PC-3 (cell line): Measurements from ENCODE around the gene USP53. TPM values are rescaled to one million over a fixed set of nuclear protein-coding genes. Genes with fewer than 3 reads are reported as not detected.

ENCODE experiments used
- ATAC-seq: fragments of 200-7000 bp; cut with Tn5 transposase; 2 replicates; pipeline ENCODE4 v1.9.1; 2020; ENCODE audit warnings: mild to moderate bottlenecking, moderate library complexity
- BruUV-seq: library from RNA; stranded (reverse); fragments of 400-500 nt; replicated peaks from 2 replicates; lab custom pipeline; 2021; lab: Mats Ljungman, UMichigan
- CTCF ChIA-PET: fragments of 300-600 bp; sonication (Branson Sonifier 250); formaldehyde crosslinking; loops from one replicate; lab custom pipeline; 2022; ENCODE audit warnings: antibody characterized with exemption; lab: Charles Lee
- POLR2A ChIA-PET: fragments of 300-600 bp; sonication (Branson Sonifier 250); formaldehyde crosslinking; loops from one replicate; lab custom pipeline; 2022; ENCODE audit warnings: antibody characterized with exemption; ENCODE audit not compliant: unreplicated experiment; lab: Charles Lee
- DNase-seq: peaks from one replicate; pipeline ENCODE4 v3.0.0-alpha.2; 2015
- H2AFZ ChIP-seq: fragments of 300-600 bp; sonication (generic); 2 replicates; pipeline ENCODE4 v1.6.0; 2016; ENCODE audit warnings: antibody characterized with exemption, low read length
- H3F3A ChIP-seq: fragments of 300-600 bp; sonication (generic); one replicate; pipeline ENCODE4 v1.6.0; 2017; ENCODE audit warnings: antibody characterized with exemption, low read length, control low read depth, mild to moderate bottlenecking; ENCODE audit not compliant: unreplicated experiment
- H3K27ac ChIP-seq: fragments of 300-600 bp; sonication (generic); 2 replicates; pipeline ENCODE4 v1.5.1; 2016; ENCODE audit warnings: mild to moderate bottlenecking, low read length
- H3K27me3 ChIP-seq: fragments of 300-600 bp; sonication (generic); 2 replicates; pipeline ENCODE4 v1.6.1; 2016; ENCODE audit warnings: low read length, mixed read lengths
- H3K36me3 ChIP-seq: fragments of 300-600 bp; sonication (generic); 2 replicates; pipeline ENCODE4 v1.6.1; 2016; ENCODE audit warnings: low read depth, mixed run types, low read length, mixed read lengths
- H3K4me1 ChIP-seq: fragments of 300-600 bp; sonication (generic); 2 replicates; pipeline ENCODE4 v1.5.1; 2016; ENCODE audit warnings: low read length; ENCODE audit not compliant: insufficient read depth
- H3K4me2 ChIP-seq: fragments of 300-600 bp; sonication (generic); 2 replicates; pipeline ENCODE4 v1.6.0; 2016; ENCODE audit warnings: low read length
- H3K4me3 ChIP-seq: fragments of 300-600 bp; sonication (generic); 2 replicates; pipeline ENCODE4 v1.5.1; 2016; ENCODE audit warnings: mild to moderate bottlenecking, low read length, mixed read lengths
- H3K79me2 ChIP-seq: fragments of 300-600 bp; sonication (generic); 2 replicates; pipeline ENCODE4 v1.6.1; 2017; ENCODE audit warnings: low read length, mixed read lengths
- H3K9ac ChIP-seq: fragments of 300-600 bp; sonication (generic); 2 replicates; pipeline ENCODE4 v1.6.0; 2016; ENCODE audit warnings: mild to moderate bottlenecking, low read length
- H3K9me2 ChIP-seq: fragments of 300-600 bp; sonication (generic); replicated peaks from 2 replicates; pipeline ENCODE4 v1.6.1; 2016; ENCODE audit warnings: mixed run types, low read length, mixed read lengths
- H3K9me3 ChIP-seq: fragments of 300-600 bp; sonication (generic); 2 replicates; pipeline ENCODE4 v1.6.1; 2016; ENCODE audit warnings: low read length, mixed read lengths
- H4K20me1 ChIP-seq: fragments of 300-600 bp; sonication (generic); 2 replicates; pipeline ENCODE4 v1.6.1; 2016; ENCODE audit warnings: low read length, mixed read lengths
- EZH2 ChIP-seq: fragments of 300-600 bp; sonication (generic); IDR thresholded peaks from one replicate; pipeline ENCODE4 v1.6.1; 2017; ENCODE audit warnings: antibody characterized with exemption, mild to moderate bottlenecking, low read length; ENCODE audit not compliant: unreplicated experiment
- EZH2phosphoT487 ChIP-seq: fragments of 300-600 bp; sonication (generic); IDR thresholded peaks from 2 replicates; pipeline ENCODE4 v1.6.1; 2018; ENCODE audit warnings: mild to moderate bottlenecking, antibody characterized with exemption, low read length, borderline replicate concordance
- intact Hi-C: fragments of 100-400 bp; cut with micrococcal nuclease; formaldehyde crosslinking; loops from 2 replicates; pipeline ENCODE4 v1.9.0; 2023
- total RNA-seq: library from RNA; depleted of rRNA; stranded (reverse); fragments of >200 nt; gene quantifications from 2 replicates; pipeline ENCODE4 v1.2.3, GENCODE V29; 2014
- TF ChIP-seq, protein P1 (sequence below): fragments of 300-600 bp; sonication (generic); conservative IDR thresholded peaks from 2 replicates; pipeline ENCODE4 v1.5.1; 2017; ENCODE audit warnings: antibody characterized with exemption, low read depth, mild to moderate bottlenecking, low read length

Gene USP53
- total RNA-seq, 1 experiment from 2014 or later: 8.7 TPM

DNA sequence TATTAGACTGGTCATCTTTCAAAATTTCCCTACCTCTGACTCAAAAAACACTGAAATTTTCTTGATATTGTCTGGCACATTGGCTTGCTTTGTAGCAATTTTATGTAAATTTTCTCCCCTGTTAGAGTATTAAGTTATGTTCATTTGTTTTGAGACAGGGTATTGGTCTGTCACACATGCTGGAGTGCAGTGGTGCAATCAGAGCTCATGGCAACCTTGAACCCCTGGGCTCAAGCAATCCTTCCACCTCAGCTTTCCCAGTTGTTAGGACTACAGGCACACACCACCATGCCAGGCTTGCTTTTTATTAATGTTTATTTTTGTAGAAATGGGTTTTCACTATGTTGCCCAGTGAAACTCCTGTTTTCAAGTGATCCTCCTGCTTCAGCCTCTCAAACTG, 91.9 kb downstream of the USP53 start:
- no TSS peak for BruUV-seq
- ATAC-seq: no peak
- intact Hi-C loops: loop anchor here (5.0 kb wide), 1 partner anchor 317 kb away; no protein-coding TSS in a partner anchor

DNA sequence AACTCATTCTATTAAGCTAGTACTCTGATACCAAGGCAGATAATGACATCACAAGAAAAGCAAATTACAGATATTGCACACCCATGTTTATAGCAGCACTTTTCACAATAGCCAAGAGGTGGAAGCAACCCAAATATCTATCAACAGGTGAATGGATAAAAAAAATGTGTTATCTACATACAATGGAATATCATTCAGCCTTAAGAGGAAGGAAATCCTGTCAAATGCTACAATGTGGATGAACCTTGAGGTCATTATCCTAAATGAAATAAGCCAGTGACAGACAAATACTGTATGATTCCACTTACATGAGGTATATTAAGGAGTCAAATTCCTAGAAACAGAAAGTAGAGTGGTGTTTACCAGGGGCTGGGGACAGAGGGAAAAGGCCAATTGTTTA, 95.1 kb downstream of the USP53 start:
- intact Hi-C loops: no loop called here
- TF ChIP-seq, protein P1, sequence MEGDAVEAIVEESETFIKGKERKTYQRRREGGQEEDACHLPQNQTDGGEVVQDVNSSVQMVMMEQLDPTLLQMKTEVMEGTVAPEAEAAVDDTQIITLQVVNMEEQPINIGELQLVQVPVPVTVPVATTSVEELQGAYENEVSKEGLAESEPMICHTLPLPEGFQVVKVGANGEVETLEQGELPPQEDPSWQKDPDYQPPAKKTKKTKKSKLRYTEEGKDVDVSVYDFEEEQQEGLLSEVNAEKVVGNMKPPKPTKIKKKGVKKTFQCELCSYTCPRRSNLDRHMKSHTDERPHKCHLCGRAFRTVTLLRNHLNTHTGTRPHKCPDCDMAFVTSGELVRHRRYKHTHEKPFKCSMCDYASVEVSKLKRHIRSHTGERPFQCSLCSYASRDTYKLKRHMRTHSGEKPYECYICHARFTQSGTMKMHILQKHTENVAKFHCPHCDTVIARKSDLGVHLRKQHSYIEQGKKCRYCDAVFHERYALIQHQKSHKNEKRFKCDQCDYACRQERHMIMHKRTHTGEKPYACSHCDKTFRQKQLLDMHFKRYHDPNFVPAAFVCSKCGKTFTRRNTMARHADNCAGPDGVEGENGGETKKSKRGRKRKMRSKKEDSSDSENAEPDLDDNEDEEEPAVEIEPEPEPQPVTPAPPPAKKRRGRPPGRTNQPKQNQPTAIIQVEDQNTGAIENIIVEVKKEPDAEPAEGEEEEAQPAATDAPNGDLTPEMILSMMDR: no peak
- TF ChIP-seq EZH2phosphoT487 (no peak), EZH2 (no peak)
- Histone ChIP-seq H2AFZ (no peak overlapping the region), H3K36me3 (no peaks in the 10 kb centered on the region), H3K79me2 (no peaks in the 10 kb centered on the region), H3K27me3 (no peaks in the 10 kb centered on the region), H3K9me3 (no peaks in the 10 kb centered on the region), H3K4me2 (no peak overlapping the region), H3K4me3 (no peak overlapping the region), H3K27ac (no peak overlapping the region), H4K20me1 (no peaks in the 10 kb centered on the region), H3F3A (no peaks in the 10 kb centered on the region), H3K4me1 (no peaks in the 10 kb centered on the region), H3K9ac (no peak overlapping the region), H3K9me2 (no peaks in the 10 kb centered on the region)
- no peak for DNase-seq
- no TSS peak for BruUV-seq
- POLR2A ChIA-PET: no interaction called here
- CTCF ChIA-PET: no interaction called here
- ATAC-seq: no peak

More for the DNA sequence above, 91.9 kb downstream of the USP53 start:
- Histone ChIP-seq H3K4me3 (no peak overlapping the region), H3K4me2 (no peak overlapping the region), H4K20me1 (no peaks in the 10 kb centered on the region), H3K27ac (no peak overlapping the region), H2AFZ (no peak overlapping the region), H3K9me3 (no peaks in the 10 kb centered on the region), H3K9me2 (no peaks in the 10 kb centered on the region), H3K36me3 (no peaks in the 10 kb centered on the region), H3K27me3 (no peaks in the 10 kb centered on the region), H3F3A (no peaks in the 10 kb centered on the region), H3K9ac (no peak overlapping the region), H3K4me1 (peaks cover 14% of the 10 kb centered on the region), H3K79me2 (peaks cover 9% of the 10 kb centered on the region)
- no peak for DNase-seq
- ChIA-PET CTCF (no interaction called here), POLR2A (interaction anchor here (0.6 kb wide), 1 partner anchor 333 kb away, joined by 3 read pairs; no protein-coding TSS in a partner anchor)
- TF ChIP-seq, protein P1: no peak
- TF ChIP-seq EZH2: no peak
- TF ChIP-seq EZH2phosphoT487: no peak

DNA sequence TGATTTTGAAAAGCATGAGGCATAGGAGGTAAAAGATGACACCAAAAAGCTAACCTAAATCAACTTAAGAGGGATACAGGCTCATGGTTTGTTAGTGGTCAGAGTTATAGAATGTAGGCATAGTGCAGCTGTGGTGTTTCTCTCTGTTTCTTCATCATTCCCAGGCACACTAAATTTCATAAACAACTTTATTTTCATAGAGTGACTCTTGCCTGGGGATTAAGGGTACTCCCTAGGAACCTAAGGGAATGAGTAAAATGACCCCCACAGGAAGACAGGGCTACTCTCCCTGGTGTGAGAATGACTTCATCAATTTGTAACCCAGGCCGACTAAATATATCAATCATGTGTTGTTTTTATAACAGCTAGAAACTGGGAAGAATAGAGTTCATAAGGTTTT, 98.3 kb downstream of the USP53 start:
- Histone ChIP-seq H3K27me3 (no peaks in the 10 kb centered on the region), H3F3A (no peaks in the 10 kb centered on the region), H3K27ac (no peak overlapping the region), H3K4me2 (no peak overlapping the region), H3K36me3 (no peaks in the 10 kb centered on the region), H3K9me2 (no peaks in the 10 kb centered on the region), H3K9ac (no peak overlapping the region), H4K20me1 (no peaks in the 10 kb centered on the region), H2AFZ (no peak overlapping the region), H3K4me3 (no peak overlapping the region), H3K4me1 (no peaks in the 10 kb centered on the region), H3K79me2 (no peaks in the 10 kb centered on the region), H3K9me3 (no peaks in the 10 kb centered on the region)
- TF ChIP-seq, protein P1: no peak
- TF ChIP-seq EZH2 (no peak), EZH2phosphoT487 (no peak)
- ATAC-seq: no peak
- no peak for DNase-seq
- ChIA-PET CTCF (no interaction called here), POLR2A (no interaction called here)
- BruUV-seq: no TSS peak
- intact Hi-C loops: no loop called here
